HEK293 (cell line): ENCODE data around the gene ZBTB20.

Experiments
- TF ChIP-seq, protein P1 (sequence below): fragments of 450-650 bp; formaldehyde crosslinking; IDR thresholded peaks from 2 replicates; pipeline ENCODE4 v1.5.1; 2016; ENCODE audit warnings: missing biosample characterization, missing genetic modification characterization
- TF ChIP-seq, protein P2 (sequence below): fragments of 450-650 bp; formaldehyde crosslinking; IDR thresholded peaks from 2 replicates; pipeline ENCODE4 v1.5.1; 2016; ENCODE audit warnings: missing biosample characterization, missing genetic modification characterization

DNA sequence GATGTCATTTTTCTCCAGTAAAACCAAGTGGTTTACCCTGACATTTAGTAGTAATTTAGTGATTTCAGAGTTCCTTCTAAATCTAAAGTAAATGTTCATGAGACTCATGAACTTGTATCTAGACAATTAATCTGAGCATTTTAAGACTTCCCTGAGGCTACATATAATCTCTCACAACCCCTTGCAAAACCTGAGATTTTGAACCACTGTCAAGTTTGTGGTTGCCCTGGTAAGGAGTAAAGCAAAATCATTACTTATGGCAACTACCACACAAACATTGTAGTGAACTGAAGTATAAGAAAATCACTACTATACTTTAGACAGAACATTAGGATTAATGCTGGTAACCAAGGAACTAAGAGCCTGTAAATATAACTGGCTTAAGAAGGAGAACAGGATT, 483.1 kb downstream of the ZBTB20 start:
- TF ChIP-seq, protein P1, sequence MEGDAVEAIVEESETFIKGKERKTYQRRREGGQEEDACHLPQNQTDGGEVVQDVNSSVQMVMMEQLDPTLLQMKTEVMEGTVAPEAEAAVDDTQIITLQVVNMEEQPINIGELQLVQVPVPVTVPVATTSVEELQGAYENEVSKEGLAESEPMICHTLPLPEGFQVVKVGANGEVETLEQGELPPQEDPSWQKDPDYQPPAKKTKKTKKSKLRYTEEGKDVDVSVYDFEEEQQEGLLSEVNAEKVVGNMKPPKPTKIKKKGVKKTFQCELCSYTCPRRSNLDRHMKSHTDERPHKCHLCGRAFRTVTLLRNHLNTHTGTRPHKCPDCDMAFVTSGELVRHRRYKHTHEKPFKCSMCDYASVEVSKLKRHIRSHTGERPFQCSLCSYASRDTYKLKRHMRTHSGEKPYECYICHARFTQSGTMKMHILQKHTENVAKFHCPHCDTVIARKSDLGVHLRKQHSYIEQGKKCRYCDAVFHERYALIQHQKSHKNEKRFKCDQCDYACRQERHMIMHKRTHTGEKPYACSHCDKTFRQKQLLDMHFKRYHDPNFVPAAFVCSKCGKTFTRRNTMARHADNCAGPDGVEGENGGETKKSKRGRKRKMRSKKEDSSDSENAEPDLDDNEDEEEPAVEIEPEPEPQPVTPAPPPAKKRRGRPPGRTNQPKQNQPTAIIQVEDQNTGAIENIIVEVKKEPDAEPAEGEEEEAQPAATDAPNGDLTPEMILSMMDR (tag by site-specific recombination): no peak
- TF ChIP-seq, protein P2, sequence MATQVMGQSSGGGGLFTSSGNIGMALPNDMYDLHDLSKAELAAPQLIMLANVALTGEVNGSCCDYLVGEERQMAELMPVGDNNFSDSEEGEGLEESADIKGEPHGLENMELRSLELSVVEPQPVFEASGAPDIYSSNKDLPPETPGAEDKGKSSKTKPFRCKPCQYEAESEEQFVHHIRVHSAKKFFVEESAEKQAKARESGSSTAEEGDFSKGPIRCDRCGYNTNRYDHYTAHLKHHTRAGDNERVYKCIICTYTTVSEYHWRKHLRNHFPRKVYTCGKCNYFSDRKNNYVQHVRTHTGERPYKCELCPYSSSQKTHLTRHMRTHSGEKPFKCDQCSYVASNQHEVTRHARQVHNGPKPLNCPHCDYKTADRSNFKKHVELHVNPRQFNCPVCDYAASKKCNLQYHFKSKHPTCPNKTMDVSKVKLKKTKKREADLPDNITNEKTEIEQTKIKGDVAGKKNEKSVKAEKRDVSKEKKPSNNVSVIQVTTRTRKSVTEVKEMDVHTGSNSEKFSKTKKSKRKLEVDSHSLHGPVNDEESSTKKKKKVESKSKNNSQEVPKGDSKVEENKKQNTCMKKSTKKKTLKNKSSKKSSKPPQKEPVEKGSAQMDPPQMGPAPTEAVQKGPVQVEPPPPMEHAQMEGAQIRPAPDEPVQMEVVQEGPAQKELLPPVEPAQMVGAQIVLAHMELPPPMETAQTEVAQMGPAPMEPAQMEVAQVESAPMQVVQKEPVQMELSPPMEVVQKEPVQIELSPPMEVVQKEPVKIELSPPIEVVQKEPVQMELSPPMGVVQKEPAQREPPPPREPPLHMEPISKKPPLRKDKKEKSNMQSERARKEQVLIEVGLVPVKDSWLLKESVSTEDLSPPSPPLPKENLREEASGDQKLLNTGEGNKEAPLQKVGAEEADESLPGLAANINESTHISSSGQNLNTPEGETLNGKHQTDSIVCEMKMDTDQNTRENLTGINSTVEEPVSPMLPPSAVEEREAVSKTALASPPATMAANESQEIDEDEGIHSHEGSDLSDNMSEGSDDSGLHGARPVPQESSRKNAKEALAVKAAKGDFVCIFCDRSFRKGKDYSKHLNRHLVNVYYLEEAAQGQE (tag by site-specific recombination): no peak
